ENCODE data around the gene GSC2. TPM values are rescaled to one million over a fixed set of nuclear protein-coding genes. Genes with fewer than 3 reads are reported as not detected.

Gene GSC2
- total and polyA plus RNA-seq, 2 of the 8 experiments (the other 6 are each of a cell fraction or from before 2014, with no cell fraction given): 0.17 to 0.48 TPM

DNA sequence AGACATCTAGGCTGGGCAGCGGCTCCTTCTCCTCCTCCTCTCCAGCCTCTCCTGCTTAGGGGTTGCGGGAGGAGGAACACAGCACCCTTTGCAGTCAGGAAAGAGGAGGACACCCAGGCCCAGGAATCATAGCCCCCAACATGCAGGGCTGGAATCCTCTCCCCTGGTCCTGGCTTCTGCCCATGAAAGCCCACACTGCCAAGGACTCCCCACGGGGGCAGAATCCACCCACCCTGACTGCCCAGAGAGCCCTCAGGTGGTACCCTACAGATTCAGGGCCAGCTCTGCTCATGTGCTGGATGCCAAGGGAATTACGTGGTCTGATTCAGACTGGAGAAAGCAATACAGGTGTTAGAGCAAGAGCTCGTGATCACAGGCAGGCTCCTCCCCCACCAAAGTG is 10.1 kb downstream of the GSC2 start:
- no peaks in the 10 kb centered on the region; the same call in 1 of the 2 replicates for H3K79me1 ChIP-seq (ENCODE audit: low read depth, low read length)
- H4K20me1 ChIP-seq (replicated peaks in 1 of 2; ENCODE audit: control insufficient read depth in 1 of 2, insufficient read depth in 2 of 2, low read length in 2 of 2): peaks cover 2 to 3% of the 10 kb centered on the region in 2 experiments
- no peak overlapping the region for H3K4me2 ChIP-seq (ENCODE audit: insufficient read depth in 1 of 2, low read depth in 2 of 2, low read length in 2 of 2)
- no peak overlapping the region for H4K5ac ChIP-seq (ENCODE audit: insufficient read length, low read depth, low read length)
- peaks cover 10 to 33% (median 26%) of the 10 kb centered on the region in 4 experiments; a peak in 6 of 8 replicates for H3K36me3 ChIP-seq (ENCODE audit: control insufficient read depth in 2 of 4, insufficient read depth in 4 of 4, low read length in 3 of 4)
- no peak overlapping the region for H3K4me3 ChIP-seq (ENCODE audit: extremely low read depth in 1 of 4, insufficient read depth in 2 of 4, low read depth in 3 of 4, low read length in 4 of 4)
- no peak overlapping the region for H3K4ac ChIP-seq (replicated peaks; ENCODE audit: insufficient read length, low read depth, low read length)
- no peak overlapping the region for H3K56ac ChIP-seq (replicated peaks; ENCODE audit: insufficient read length, low read depth, low read length)
- no peak overlapping the region for H3K14ac ChIP-seq (ENCODE audit: insufficient read length)
- no peak overlapping the region for H2AK5ac ChIP-seq (ENCODE audit: low read depth, low read length)
- peaks cover 0 to 5% (median under 1%) of the 10 kb centered on the region in 4 experiments; a peak in 4 of 7 replicates for H3K4me1 ChIP-seq (replicated peaks in 1 of 4; ENCODE audit: control insufficient read depth in 3 of 4, insufficient read depth in 4 of 4, low read length in 3 of 4)
- H2BK12ac ChIP-seq (ENCODE audit: low read depth, low read length): no peak overlapping the region
- H3K23ac ChIP-seq (ENCODE audit: insufficient read length): no peak overlapping the region
- H3K23me2 ChIP-seq (ENCODE audit: low read depth, low read length): peaks cover 5% of the 10 kb centered on the region; the same call in 1 of the 2 replicates
- H2BK20ac ChIP-seq (ENCODE audit: low read length): no peak overlapping the region
- no peak for DNase-seq (ENCODE audit: low read depth in 1 of 2, low spot score in 2 of 2)
- H4K8ac ChIP-seq (ENCODE audit: extremely low read depth, insufficient read depth, low read length): no peak overlapping the region
- peaks cover 0 to 10% of the 10 kb centered on the region in 2 experiments; a peak in 2 of 4 replicates for H3K79me2 ChIP-seq (ENCODE audit: control insufficient read depth in 1 of 2, insufficient read depth in 2 of 2, low read length in 2 of 2)
- FAIRE-seq: no peak
- no peaks in the 10 kb centered on the region for H3K9me3 ChIP-seq (ENCODE audit: insufficient read depth in 2 of 2, low read depth in 1 of 2, low read length in 1 of 2)
- H3K27me3 ChIP-seq (replicated peaks in 1 of 4; ENCODE audit: control insufficient read depth in 3 of 4, extremely low read depth in 1 of 4, insufficient read depth in 3 of 4, low read length in 3 of 4): no peaks in the 10 kb centered on the region
- H2BK15ac ChIP-seq (ENCODE audit: low read length): no peak overlapping the region
- ChIA-PET POLR2A (ENCODE audit: partially characterized antibody) (interaction anchor here (1.4 kb wide), 1 partner anchor 11 kb away, joined by 3 read pairs; no protein-coding TSS in a partner anchor), CTCF (ENCODE audit: partially characterized antibody) (interaction anchor here (1.0 to 2.0 kb wide), 3 partner anchors 12 to 35 kb away, joined by 3 to 6 read pairs (median 6); no protein-coding TSS in a partner anchor)
- H2BK5ac ChIP-seq (ENCODE audit: low read depth, low read length): no peak overlapping the region
- no peak overlapping the region for H4K91ac ChIP-seq (replicated peaks; ENCODE audit: insufficient read length, low read length)
- no peak overlapping the region for H2AFZ ChIP-seq (ENCODE audit: low read length)
- WGBS, 2 experiments (ENCODE audit: extremely low coverage in 1 of 2, insufficient coverage in 1 of 2, insufficient read length in 1 of 2, insufficient replicate concordance in 2 of 2, low coverage in 1 of 2, low lambda C conversion rate in 2 of 2, missing lambda C conversion rate in 1 of 2): 88% methylated on average over 4 of the region's 5 CpGs; no CpG with 5 or more reads in 1 of the 2 experiments
- no peak overlapping the region for H3K18ac ChIP-seq (ENCODE audit: extremely low read depth, low read length)
- TF ChIP-seq, protein P1, sequence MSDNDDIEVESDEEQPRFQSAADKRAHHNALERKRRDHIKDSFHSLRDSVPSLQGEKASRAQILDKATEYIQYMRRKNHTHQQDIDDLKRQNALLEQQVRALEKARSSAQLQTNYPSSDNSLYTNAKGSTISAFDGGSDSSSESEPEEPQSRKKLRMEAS (IDR thresholded peaks at IDR 0.05): no peak
- no peak for TF ChIP-seq NRF1 (IDR thresholded peaks at IDR 0.05; ENCODE audit: low read depth, low read length)
- TF ChIP-seq RNF2 (IDR thresholded peaks at IDR 0.05; ENCODE audit: borderline replicate concordance, low read depth, low read length, missing control alignments, poor library complexity, severe bottlenecking): no peak
- no peak for TF ChIP-seq KDM5A (IDR thresholded peaks at IDR 0.05; ENCODE audit: low read length)
- TF ChIP-seq CBX5 (IDR thresholded peaks at IDR 0.05; ENCODE audit: low read depth, low read length): no peak
- TF ChIP-seq GTF2F1 (IDR thresholded peaks at IDR 0.05; ENCODE audit: borderline replicate concordance, low read depth, low read length): no peak
- no peak for TF ChIP-seq SAP30 (IDR thresholded peaks at IDR 0.05; ENCODE audit: insufficient read depth, insufficient replicate concordance, low read length)
- TF ChIP-seq CREB1 (IDR thresholded peaks at IDR 0.05): no peak
- TF ChIP-seq POLR2AphosphoS5 (IDR thresholded peaks at IDR 0.05; ENCODE audit: low read depth, low read length): no peak
- TF ChIP-seq SIX5 (IDR thresholded peaks at IDR 0.05; ENCODE audit: low read depth, low read length): no peak
- no peak for TF ChIP-seq POU5F1 (IDR thresholded peaks at IDR 0.05; ENCODE audit: low read depth, low read length)
- TF ChIP-seq KDM4A (IDR thresholded peaks at IDR 0.05; ENCODE audit: low read depth, low read length, severe bottlenecking): no peak
- TF ChIP-seq MAFK (IDR thresholded peaks at IDR 0.05; ENCODE audit: low read depth, low read length): no peak
- no peak for TF ChIP-seq SP4 (IDR thresholded peaks at IDR 0.05; ENCODE audit: low read length)
- no peak overlapping the region for H3K9ac ChIP-seq (replicated peaks in 1 of 4; ENCODE audit: extremely low read depth in 1 of 4, low read depth in 3 of 4, low read length in 3 of 4)
- no peak overlapping the region for H3K27ac ChIP-seq (ENCODE audit: low read depth, low read length)
- no peak overlapping the region for H2BK120ac ChIP-seq (replicated peaks; ENCODE audit: low read depth, low read length)

Measured in H1 (cell line).